Neural progenitor cell (in vitro differentiated cells): ENCODE results near the gene SLC35G1.

Experiments used
- EZH2phosphoT487 ChIP-seq: fragments of 200-600 bp; sonication (generic); IDR thresholded peaks from 2 replicates; pipeline ENCODE4 v1.6.1; 2017; ENCODE audit warnings: antibody characterized with exemption
- TF ChIP-seq, protein P1 (sequence below): fragments of 200-600 bp; sonication (generic); IDR thresholded peaks from 2 replicates; pipeline ENCODE4 v1.5.1; 2017; ENCODE audit warnings: antibody characterized with exemption, mild to moderate bottlenecking

DNA sequence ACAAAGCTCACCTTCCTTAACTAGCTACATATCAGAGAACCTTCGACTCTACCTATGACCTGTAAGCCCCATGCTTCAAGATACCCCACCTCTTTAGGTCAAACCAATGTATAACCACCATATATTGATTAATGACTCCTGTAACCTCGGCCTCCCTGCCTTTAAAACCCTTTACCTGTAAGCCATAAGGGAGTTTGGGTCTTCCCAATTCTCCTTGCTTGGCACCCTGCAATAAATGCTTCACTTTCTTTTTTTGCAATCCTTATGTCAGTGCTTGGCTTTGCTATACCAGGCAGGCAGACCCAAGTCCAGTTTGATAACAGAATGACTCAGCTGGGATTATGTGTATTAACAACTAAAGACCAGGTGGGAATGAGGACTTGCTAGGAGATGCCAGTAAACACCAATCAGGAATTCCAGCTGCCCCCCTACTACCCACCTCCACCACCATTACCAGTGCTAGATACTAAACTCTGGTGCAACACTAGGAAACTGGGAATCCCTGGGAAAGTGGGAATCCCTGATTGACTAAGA is 22.0 kb upstream of the SLC35G1 start:
- TF ChIP-seq, protein P1, sequence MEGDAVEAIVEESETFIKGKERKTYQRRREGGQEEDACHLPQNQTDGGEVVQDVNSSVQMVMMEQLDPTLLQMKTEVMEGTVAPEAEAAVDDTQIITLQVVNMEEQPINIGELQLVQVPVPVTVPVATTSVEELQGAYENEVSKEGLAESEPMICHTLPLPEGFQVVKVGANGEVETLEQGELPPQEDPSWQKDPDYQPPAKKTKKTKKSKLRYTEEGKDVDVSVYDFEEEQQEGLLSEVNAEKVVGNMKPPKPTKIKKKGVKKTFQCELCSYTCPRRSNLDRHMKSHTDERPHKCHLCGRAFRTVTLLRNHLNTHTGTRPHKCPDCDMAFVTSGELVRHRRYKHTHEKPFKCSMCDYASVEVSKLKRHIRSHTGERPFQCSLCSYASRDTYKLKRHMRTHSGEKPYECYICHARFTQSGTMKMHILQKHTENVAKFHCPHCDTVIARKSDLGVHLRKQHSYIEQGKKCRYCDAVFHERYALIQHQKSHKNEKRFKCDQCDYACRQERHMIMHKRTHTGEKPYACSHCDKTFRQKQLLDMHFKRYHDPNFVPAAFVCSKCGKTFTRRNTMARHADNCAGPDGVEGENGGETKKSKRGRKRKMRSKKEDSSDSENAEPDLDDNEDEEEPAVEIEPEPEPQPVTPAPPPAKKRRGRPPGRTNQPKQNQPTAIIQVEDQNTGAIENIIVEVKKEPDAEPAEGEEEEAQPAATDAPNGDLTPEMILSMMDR, result no peak
- no peak for TF ChIP-seq EZH2phosphoT487
